AG09319 (cell line): ENCODE results near the gene CABYR.

ENCODE experiments used
- DNase-seq: peaks from one replicate; pipeline ENCODE4 v3.0.0-alpha.2; 2010; ENCODE audit warnings: low read depth; ENCODE audit errors: extremely low read depth
- TF ChIP-seq, protein P1 (sequence below): IDR thresholded peaks from 2 replicates; pipeline ENCODE4 v1.5.1; 2011; ENCODE audit warnings: low read depth, mild to moderate bottlenecking, inconsistent platforms, low read length, moderate library complexity

Gene CABYR

DNA sequence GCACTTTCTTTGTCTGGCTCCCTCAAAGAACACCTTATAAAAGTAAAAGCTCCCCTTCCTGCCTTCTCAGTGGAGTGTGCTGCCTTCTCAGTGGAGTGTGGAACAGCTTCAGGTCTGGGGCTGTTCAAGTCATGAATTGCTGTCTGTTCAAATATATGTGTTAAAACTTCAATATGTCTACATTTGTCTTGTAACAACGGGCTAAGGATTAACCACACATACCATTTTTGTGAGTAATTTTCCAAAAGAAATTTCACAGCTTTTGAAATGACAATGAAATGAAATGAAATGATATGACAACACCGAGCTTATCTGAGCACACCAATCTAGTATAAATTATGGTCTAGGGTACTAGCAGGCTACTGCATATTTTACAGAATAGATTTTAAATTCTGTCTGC is 42.9 kb downstream of the CABYR start:
- TF ChIP-seq, protein P1, sequence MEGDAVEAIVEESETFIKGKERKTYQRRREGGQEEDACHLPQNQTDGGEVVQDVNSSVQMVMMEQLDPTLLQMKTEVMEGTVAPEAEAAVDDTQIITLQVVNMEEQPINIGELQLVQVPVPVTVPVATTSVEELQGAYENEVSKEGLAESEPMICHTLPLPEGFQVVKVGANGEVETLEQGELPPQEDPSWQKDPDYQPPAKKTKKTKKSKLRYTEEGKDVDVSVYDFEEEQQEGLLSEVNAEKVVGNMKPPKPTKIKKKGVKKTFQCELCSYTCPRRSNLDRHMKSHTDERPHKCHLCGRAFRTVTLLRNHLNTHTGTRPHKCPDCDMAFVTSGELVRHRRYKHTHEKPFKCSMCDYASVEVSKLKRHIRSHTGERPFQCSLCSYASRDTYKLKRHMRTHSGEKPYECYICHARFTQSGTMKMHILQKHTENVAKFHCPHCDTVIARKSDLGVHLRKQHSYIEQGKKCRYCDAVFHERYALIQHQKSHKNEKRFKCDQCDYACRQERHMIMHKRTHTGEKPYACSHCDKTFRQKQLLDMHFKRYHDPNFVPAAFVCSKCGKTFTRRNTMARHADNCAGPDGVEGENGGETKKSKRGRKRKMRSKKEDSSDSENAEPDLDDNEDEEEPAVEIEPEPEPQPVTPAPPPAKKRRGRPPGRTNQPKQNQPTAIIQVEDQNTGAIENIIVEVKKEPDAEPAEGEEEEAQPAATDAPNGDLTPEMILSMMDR, result no peak
- no peak for DNase-seq

DNA sequence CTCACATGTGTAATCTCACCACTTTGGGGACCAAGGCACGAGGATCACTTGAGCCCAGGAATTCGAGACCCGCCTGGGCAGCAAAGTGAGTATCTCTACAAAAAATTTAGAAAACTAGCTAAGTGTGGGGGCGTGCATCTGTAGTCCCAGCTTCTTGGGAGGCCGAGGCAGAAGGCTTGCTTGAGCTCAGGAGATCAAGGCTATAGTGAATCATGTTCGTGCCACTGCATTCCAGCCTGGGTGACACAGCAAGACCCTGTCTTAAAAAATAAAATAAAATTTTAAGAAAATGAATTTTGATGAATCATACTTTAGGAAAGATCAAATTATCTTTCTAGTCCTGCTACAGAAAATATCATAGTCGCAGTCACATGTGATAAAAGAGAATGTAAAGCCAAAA is 46.9 kb downstream of the CABYR start:
- TF ChIP-seq, protein P1, result no peak
- no peak for DNase-seq

DNA sequence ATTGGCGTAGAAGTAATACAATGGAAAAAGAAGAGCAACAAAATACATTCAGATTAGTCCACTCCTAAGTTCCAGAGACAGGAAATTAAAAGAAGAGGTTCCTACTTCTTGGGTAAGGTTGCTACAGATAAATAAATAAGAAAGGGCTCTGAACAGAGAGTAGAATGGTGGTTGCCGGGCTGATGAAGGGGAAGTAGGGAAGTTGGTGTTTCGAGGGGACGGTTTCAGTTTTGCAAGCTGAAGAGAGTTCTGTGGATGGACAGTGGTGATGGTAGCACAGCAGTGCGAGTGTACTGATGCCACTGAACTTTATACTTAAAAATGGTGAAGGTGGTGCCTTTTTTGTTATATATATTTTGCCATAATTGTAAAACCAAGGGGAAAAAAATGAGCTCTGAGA is 48.2 kb downstream of the CABYR start:
- TF ChIP-seq, protein P1, result no peak
- DNase-seq, result no peak

DNA sequence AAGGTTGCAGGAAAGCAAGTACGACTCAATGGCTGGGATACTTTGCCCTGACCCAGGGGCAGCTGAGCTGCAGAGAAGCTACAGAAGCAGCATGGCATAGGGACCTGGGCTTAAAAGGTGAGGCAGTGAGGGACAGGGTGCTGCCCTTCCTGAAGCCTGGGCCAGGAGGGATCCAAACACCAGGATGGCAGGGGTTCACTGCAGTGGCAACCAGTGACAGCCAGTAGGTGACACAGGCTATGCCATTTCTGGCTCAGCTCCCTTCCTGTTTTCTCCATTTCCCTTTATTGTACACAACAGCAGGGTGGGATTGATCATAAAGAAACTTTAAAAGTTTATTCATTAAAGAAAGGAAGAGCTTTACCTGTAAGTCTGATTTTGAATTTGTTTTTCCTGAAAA is 48.8 kb downstream of the CABYR start:
- DNase-seq, result no peak
- TF ChIP-seq, protein P1, result no peak

DNA sequence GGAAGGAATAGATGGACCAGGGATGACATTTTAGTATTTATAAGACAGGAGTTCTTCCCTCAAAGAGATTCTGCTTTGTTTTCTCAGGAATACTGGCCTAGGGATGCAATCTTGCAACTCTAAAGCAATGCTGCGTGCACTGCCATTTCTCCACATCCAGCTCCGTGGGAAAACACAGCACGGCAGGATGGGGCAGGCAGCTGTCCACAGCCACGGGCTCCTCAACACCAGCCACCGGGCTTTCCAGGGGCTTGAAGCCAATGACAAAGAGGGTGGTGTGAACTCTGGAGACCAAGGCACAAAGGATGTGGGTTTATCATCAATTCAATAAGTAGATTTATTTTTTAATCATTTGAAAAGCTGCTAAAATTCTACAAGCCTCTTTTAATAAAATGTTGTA is 49.3 kb downstream of the CABYR start:
- TF ChIP-seq, protein P1, result no peak
- DNase-seq, result no peak

DNA sequence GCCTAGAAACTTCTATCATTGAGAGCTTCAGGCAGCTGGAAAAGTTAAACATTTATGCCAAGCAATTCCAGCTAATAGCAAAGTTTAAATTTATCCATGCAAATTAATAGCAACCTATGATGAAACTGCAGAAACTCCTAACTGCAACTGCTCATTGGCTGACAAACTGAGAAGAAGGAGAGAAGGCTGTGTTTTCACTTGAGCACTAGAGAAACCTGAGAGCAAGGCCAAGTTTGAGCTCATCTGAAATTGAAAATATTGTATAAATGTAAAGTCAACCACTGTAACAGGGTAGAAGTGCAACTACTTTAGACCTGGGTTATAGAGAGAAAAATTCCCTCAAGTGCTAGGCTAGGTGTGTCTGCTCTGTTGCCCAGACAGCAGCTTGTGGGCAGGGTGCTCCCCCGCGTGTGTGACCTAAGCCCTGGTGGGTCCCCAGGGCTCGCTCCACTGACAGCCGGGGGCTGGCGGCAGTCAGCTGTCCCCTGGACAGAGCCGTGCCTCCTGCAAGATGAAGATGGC is 50.2 kb downstream of the CABYR start:
- DNase-seq, result no peak
- TF ChIP-seq, protein P1, result no peak

DNA sequence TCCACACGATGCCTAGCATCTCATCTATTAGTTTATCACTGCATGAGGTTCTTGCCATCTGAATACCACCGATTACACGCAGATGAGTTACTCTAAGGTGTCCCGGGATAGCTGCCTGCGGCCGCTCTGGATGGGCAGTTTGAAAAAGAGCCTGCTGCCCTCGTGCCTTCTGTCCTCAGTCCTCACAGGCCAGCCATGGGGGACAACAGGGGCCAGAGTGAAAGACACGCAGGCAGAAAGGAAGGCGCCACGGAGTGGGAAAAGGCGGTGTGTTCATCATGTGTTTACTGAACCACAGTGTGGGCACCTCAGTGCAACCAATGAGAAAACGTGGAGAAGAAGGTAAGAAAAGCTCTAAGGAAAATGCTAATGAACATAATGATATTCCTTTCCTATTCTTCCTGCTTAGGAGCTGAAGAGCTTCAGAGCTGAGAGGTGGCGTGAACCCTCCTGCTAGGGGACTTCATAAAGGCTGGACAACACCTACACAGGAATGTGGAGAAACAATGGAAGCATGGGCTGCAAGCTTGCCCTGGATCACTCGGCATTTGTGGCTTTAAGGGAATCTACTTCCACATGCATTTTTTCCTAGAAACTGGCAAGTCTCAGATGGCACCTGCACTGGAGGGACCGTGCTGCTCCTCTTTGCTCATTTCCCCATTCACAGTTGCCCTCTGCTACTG is 50.9 kb downstream of the CABYR start:
- DNase-seq, result no peak
- TF ChIP-seq, protein P1, result no peak
